CD4-positive, alpha-beta T cell treated with Interleukin-15 for 1 hour (primary cell): ENCODE measurements around the gene ARHGDIA.
"Not testable (repeated sequence)": the region's sequence is repeated elsewhere in the genome, so short reads cannot be mapped to it uniquely, and the experiment has no call there.

Source experiments
- DNase-seq: peaks from one replicate; pipeline ENCODE4 v3.0.0-alpha.2; 2020

Gene ARHGDIA

GRCh38 chr17:81870981-81871386, at the start of gene ARHGDIA:
ARHGDIA (minus strand) TSS chr17:81871337; CDS start chr17:81869930, 1,407 bp downstream.
- no peak for DNase-seq

GRCh38 chr17:81918832-81919545, 47.9 kb upstream of the ARHGDIA start:
- no peak for DNase-seq

GRCh38 chr17:81918333-81918669, 47.2 kb upstream of the ARHGDIA start:
- DNase-seq, result not testable (repeated sequence)

- DNase-seq, result peak; percentile 88
These were observed 46.6 kb upstream of the ARHGDIA start, which contains the start of gene SIRT7 for GRCh38 chr17:81917565-81918332. SIRT7 (minus strand) TSS chr17:81918176; CDS start chr17:81918131, 45 bp downstream.

GRCh38 chr17:81916234-81917001, 45.3 kb upstream of the ARHGDIA start:
- DNase-seq, result no peak

- no peak for DNase-seq
These were observed 44.2 kb upstream of the ARHGDIA start for GRCh38 chr17:81915331-81915730.

- no peak for DNase-seq
These were observed 43.1 kb upstream of the ARHGDIA start for GRCh38 chr17:81914103-81914850.

- no peak for DNase-seq
These were observed 42.4 kb upstream of the ARHGDIA start for GRCh38 chr17:81913394-81914102.

GRCh38 chr17:81912441-81913309, 41.5 kb upstream of the ARHGDIA start:
- no peak for DNase-seq

GRCh38 chr17:81911969-81912368, 40.8 kb upstream of the ARHGDIA start:
- no peak for DNase-seq

- peak; percentile 92 for DNase-seq
These were observed 40.3 kb upstream of the ARHGDIA start, which contains the start of gene PCYT2 for GRCh38 chr17:81911277-81911961. PCYT2 (minus strand) TSS chr17:81911399; CDS start chr17:81911355, 44 bp downstream.

GRCh38 chr17:81910840-81911276, 39.7 kb upstream of the ARHGDIA start:
- DNase-seq, result no peak

GRCh38 chr17:81909966-81910839, 39.1 kb upstream of the ARHGDIA start:
- DNase-seq, result no peak

GRCh38 chr17:81909231-81909630, 38.1 kb upstream of the ARHGDIA start:
- no peak for DNase-seq

GRCh38 chr17:81908793-81909192, 37.7 kb upstream of the ARHGDIA start:
- DNase-seq, result no peak

- no peak for DNase-seq
These were observed 36.3 kb upstream of the ARHGDIA start for GRCh38 chr17:81907219-81908145.

GRCh38 chr17:81906476-81907218, 35.5 kb upstream of the ARHGDIA start:
- no peak for DNase-seq
